GM12872 (cell line): ENCODE data around the gene TAT.
A peak's percentile ranks its signal among the peaks of the same experiment; 100 is the strongest.

Experiments
- CTCF ChIP-seq: IDR thresholded peaks from 3 replicates; pipeline ENCODE4 v1.5.1; 2011; ENCODE audit warnings: low read depth, mild to moderate bottlenecking, low read length, moderate library complexity; ENCODE audit not compliant: insufficient read depth

TAT gene

GRCh38 chr16:71557954-71558582, 18.8 kb downstream of the TAT start:
- TF ChIP-seq CTCF: no peak

- no peak for TF ChIP-seq CTCF
Measured at GRCh38 chr16:71557299-71557698, 19.6 kb downstream of the TAT start.

- TF ChIP-seq CTCF: no peak
Measured at GRCh38 chr16:71555230-71555891, 21.5 kb downstream of the TAT start.

GRCh38 chr16:71552698-71553503, 24.0 kb downstream of the TAT start:
- TF ChIP-seq CTCF: no peak

GRCh38 chr16:71547168-71547567, 29.7 kb downstream of the TAT start:
- TF ChIP-seq CTCF: no peak

GRCh38 chr16:71542377-71542776, 34.5 kb downstream of the TAT start:
- TF ChIP-seq CTCF: peak; percentile 89

- peak; percentile 83 for TF ChIP-seq CTCF
Measured at GRCh38 chr16:71537643-71538042, 39.2 kb downstream of the TAT start.
